GM12864 (cell line): ENCODE results near the gene PCED1B.
"Not testable (repeated sequence)": the region's sequence is repeated elsewhere in the genome, so short reads cannot be mapped to it uniquely, and the experiment has no call there.

Source experiments
- DNase-seq: peaks from one replicate; pipeline ENCODE4 v3.0.0-alpha.2; 2011; ENCODE audit warnings: low read depth
- H3K4me3 ChIP-seq: 2 replicates; pipeline ENCODE4 v1.5.1; 2011; ENCODE audit warnings: mild to moderate bottlenecking, low read depth, low read length, control low read depth
- TF ChIP-seq, protein P1 (sequence below): IDR thresholded peaks from 2 replicates; pipeline ENCODE4 v1.5.1; 2011; ENCODE audit warnings: low read depth, mild to moderate bottlenecking, moderate library complexity, low read length, control low read depth, inconsistent platforms; ENCODE audit errors: missing control alignments

Gene PCED1B

DNA sequence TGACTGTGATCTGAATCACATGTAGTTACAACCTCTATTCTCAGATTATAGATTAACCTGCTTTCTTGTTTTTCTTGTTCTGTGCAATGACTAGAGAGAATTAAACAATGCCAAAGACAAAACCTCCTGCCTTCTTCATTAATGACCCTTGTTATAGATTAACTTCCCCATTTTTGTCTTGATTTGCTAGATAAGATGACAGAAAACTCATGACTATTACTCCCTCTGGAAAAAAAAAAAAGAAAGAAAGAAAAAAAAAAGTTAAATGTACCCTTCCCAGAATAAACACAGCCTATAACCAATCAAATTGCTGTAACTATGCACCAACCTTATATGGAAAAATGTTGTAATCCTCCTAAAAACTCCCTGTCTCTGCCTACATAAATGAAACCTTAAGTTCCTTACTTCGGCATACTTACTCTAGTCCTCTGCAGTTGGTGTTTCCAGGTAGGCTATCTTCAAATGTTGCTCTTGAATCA is 41.1 kb upstream of the PCED1B start:
- TF ChIP-seq, protein P1, sequence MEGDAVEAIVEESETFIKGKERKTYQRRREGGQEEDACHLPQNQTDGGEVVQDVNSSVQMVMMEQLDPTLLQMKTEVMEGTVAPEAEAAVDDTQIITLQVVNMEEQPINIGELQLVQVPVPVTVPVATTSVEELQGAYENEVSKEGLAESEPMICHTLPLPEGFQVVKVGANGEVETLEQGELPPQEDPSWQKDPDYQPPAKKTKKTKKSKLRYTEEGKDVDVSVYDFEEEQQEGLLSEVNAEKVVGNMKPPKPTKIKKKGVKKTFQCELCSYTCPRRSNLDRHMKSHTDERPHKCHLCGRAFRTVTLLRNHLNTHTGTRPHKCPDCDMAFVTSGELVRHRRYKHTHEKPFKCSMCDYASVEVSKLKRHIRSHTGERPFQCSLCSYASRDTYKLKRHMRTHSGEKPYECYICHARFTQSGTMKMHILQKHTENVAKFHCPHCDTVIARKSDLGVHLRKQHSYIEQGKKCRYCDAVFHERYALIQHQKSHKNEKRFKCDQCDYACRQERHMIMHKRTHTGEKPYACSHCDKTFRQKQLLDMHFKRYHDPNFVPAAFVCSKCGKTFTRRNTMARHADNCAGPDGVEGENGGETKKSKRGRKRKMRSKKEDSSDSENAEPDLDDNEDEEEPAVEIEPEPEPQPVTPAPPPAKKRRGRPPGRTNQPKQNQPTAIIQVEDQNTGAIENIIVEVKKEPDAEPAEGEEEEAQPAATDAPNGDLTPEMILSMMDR = no peak
- no peak overlapping the region for H3K4me3 ChIP-seq
- DNase-seq = no peak

DNA sequence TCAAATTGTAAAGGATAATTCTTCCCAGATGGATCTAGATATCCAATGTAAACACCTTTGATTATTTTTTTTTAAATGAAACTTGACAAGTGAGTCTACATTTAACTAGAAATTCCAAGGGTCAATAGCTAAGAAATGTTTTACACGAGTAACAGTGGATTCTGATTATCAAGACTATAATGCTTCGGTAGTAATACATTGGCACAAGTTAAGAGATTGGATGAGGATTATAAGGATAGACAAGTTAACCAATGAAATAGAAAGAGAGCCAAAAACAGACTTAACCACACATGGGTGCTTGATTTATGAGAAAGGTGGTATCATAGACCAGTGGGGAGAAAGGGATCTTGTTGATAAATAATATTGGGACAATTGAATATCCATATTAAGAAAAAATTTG is 40.3 kb upstream of the PCED1B start:
- H3K4me3 ChIP-seq = no peak overlapping the region
- TF ChIP-seq, protein P1 = no peak
- DNase-seq = no peak

DNA sequence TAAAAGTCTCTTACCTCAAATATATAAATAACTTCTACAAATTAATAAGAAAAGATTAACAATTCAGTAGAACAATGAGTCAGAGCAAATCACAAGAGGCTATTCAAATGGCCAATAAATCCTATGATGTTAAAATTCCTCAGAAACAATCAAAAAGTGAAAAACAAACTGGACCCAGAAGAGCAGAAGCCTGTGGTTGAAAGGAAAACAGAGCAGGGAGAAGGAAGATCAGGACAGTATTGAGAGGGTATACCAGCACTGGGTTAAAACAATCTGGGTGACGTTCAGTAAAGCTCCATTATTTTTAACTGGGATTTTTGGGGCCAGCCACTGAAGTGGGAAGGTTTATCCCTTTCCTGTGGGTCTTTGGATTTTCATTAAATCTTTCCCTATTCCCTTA is 39.7 kb upstream of the PCED1B start:
- H3K4me3 ChIP-seq = no peak overlapping the region

DNA sequence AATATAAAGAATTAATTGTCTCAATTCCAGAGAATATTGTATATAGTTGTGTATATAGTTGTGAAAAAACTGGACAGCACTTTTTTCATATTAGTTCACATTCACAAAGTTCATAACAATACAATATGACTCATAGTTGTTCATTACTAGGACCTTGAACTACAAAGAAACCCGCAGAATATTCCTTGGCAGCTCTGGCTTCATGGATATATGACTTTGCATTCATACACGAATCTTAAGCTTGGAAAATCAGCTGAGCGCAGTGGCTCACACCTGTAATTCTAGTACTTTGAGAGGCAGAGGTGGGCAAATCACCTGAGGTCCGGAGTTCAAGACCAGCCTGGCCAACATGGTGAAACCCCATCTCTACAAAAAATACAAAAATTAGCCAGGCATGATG is 38.1 kb upstream of the PCED1B start:
- H3K4me3 ChIP-seq = no peak overlapping the region
- no peak for DNase-seq
- TF ChIP-seq, protein P1 = no peak

More for the DNA sequence above, 39.7 kb upstream of the PCED1B start:
- TF ChIP-seq, protein P1 = no peak
- no peak for DNase-seq

DNA sequence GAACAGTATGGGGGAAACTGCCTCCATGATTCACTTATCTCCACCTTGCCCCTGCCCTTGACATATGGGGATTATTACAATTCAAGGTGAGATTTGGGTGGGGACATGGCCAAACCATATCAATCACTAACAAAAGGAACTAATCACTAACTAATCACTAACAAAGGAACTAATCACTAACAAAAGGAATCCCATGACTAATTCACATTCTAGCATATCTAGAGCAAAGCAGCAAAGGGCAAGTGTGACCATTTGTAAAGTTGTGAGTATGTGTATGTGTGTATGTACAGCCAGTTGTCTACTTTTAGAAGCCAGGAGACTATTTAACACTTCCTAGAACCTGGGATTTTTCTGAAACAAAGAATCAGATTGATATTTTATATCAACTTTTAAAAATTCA is 30.9 kb upstream of the PCED1B start:
- H3K4me3 ChIP-seq = no peak overlapping the region
- TF ChIP-seq, protein P1 = no peak
- DNase-seq = no peak

DNA sequence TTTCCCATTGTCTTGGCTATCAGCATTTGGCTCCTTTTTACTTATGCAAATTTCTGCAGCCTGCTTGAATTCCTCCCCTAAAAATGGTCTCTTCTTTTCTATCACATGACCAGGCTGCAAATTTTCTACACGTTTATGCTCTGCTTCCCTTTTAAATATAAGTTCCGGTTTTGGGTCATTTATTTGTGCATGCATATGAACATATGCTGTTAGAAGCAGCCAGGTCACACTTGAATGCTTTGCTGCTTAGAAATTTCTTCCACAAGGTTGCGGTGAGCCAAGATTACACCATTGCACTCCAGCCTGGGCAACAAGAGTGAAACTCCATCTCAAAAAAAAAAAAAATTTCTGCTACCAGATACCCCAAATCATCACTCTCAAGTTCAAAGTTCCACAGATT is 28.1 kb upstream of the PCED1B start:
- not testable (repeated sequence) for DNase-seq

DNA sequence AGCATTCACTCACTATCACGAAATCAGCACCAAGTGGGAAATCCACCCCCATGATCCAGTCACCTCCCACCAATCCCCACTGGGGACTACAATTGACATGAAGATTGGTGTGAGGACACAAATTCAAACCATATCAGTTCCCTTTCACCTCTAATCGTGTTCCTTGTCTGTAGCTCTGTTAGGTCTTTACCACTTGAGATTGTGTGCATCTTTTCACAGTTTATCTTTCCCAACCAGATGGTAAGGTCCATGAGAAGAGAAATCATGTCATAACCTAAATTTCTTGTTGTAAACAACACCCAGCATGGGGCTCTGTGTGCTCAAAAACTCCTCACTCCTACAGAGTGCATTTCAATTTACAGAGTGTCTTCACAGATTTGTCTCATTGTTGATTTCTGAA is 27.1 kb upstream of the PCED1B start:
- TF ChIP-seq, protein P1 = no peak
- DNase-seq = no peak
- H3K4me3 ChIP-seq = no peak overlapping the region

More for the DNA sequence above, 28.1 kb upstream of the PCED1B start:
- not testable (repeated sequence) for H3K4me3 ChIP-seq
